ENCODE measurements around the gene TTC23L.
A peak's percentile ranks its signal among the peaks of the same experiment; 100 is the strongest.

Gene TTC23L

DNA sequence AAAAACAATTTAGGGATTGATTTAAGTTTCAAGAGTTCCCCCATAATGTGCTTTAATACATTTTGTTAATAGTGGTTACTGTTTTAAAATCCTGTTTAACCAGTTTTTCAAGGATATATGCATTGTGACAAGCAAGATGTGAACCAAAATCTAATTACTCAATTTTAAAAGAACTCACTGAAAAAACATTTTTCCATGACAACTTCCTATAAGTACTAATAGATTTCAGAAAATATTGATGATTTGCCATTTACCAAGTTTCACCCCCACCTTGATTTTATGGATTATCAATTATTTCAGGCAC is 85.5 kb downstream of the TTC23L start:
- DNase-seq: no peak

DNA sequence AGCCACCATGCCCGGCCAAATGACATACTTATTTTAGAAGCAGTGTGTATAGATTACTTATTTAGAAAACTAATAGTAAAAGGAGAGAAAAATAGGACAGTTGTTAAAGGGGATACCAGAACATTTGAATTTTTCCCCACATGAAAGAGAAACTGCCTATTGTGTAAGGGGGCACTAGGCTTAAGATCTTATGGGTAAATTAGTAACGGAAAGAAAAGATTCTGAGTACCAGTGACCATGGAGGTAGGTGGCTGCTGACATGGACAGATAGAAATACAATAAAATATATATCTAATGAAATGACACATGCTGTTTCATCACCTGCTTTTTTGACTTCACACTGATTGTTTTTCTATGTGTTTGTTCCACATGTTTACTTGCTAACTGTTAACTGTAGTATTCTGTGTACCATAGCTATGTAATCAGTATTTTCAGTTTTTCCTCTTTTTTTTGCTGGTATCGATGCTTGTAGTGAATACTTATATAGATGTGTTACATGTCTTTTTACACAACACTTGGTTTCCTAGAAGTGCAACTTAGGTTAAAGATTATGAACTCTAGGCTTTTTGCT is 87.4 kb downstream of the TTC23L start:
- DNase-seq: no peak

DNA sequence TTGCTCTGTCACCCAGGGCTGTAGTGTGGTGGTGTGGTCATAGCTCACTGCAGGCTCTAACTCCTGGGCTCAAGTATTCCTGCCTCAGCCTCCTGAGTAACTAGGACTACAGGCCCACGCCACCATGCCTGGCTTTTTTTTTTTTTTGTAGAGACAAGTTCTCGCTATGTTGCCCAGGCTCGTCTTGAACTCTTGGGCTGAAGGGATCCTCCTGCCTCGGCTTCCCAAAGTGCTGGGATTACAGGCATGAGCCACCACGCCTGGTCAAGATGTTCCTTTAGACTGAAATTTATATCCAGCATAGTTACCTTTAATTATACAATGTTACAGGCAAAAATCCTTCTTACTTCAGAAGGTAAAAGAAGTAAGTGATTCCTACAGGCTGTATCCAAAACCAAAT is 88.8 kb downstream of the TTC23L start:
- DNase-seq: no peak

DNA sequence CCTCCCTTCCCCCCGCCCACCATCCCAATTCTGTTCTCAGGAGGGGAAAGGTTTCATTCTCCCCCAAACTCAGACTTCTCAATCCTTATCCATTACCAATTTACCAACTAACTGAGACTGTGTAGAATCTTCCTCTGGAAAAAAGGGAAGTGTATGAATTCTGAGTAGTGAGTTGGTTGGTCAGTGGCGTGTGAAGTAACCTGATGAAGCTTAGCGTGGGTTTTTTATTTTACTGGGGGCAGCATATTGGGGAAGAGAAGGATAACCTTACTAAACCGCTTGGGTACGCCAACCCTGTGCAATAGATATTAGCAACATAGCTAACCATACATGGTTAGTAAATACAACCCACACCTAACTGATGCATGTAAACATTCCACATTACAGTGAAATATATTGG is 89.3 kb downstream of the TTC23L start:
- DNase-seq: no peak

DNA sequence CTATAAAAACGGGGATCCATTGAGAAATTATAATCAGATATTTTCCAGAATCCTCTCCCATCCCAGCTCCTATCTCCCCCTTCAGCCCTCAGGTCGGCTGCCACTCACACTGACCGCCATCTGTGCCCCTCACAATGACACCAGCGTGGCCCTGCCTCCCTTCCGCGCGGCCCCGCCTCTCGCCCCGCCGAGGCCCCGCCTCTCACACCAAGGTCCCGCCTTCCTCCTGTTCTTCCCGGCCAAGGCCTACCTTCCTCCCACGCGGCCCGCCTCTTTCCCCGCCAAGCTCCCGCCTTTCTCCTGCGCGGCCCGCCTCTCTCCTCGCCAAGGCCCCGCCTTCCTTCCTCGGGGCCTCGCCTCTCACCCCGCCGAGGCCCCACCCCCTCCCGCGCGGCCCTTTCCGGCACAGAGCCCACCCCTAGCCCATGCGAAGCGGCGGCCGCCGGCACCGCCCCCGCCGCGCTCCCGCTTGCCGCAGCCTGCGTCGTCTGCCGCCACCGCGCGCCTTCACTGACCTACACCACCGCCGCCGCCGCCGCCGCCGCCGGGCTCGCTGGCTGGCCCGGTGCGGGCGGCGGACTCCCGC is 90.3 kb downstream of the TTC23L start, which contains the start of gene DNAJC21:
Gene DNAJC21 (plus strand): TSS at position 426 of the 586 bp plus-strand sequence. CDS start 261 bp downstream, outside the sequence.
- DNase-seq: peak; percentile 99

DNA sequence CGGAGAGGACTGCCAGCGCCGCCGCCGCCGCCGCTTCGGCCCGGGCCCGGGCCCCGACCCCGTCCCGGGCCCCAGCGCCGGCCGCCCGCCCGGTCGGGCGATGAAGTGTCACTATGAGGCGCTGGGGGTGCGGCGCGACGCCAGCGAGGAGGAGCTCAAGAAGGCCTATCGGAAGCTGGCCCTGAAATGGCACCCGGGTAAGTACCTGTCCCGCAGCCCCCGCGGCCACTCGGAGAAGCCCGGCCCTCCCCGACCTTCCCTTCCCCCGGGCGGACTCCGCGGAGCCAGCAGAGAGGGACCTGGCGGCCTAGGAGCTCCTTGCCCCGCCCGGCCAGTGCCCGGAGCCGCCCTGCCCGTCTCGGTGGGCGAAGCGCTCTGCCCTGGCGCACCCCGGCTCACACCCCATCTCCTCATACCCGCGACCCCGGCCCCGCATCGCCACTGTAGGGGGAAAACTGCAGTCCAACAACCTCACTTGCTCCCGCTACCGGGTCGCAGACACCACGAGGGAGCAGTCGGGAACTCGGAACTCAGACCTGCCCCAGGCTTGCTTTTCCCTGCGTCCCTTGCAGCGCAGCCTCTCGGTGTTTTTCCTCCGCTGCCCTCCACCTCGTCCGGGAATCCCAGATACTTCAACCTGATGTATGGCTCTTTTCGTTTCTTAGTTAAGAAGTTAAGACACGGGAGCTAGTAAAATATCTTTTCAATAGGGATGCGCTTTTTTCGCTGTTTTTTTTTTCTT is 90.9 kb downstream of the TTC23L start:
- peak; percentile 90 for DNase-seq

DNA sequence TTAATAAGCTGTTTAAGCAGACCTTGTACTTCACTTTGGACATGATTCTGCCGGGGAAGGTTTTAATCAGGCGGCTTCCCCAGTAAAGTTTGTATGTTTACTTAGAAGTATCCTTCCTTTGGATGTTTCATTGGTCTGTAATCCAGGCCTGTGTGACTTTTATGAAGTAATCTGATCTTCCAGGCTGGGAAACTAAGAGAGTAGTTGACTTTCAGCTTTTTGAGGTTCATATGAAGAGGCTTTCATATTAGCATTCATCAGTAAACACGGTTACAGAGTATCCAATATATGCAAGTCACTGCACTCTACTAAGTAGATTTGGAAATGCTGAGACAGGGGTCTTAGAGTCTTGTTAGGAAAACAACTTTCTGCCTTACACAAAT is 91.5 kb downstream of the TTC23L start:
- DNase-seq: no peak

DNA sequence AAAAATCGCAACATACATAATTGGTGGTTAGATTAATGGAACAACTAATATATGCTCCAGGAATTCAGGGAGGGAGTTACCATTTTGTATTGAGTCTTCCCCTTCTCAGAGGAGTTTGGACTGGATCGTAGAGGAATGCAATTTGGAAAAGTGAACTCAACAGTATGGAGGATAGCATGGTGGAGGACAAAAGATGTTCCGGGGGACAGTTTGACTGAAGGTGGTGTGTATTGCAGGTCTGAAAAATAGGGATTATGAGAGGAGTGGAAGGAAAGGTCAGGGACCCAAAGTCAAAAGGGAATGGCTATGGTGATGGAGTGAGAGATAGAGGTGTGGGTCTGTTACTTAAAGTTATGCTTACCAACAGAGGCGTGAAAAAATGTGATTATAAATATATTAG is 91.9 kb downstream of the TTC23L start:
- no peak for DNase-seq

DNA sequence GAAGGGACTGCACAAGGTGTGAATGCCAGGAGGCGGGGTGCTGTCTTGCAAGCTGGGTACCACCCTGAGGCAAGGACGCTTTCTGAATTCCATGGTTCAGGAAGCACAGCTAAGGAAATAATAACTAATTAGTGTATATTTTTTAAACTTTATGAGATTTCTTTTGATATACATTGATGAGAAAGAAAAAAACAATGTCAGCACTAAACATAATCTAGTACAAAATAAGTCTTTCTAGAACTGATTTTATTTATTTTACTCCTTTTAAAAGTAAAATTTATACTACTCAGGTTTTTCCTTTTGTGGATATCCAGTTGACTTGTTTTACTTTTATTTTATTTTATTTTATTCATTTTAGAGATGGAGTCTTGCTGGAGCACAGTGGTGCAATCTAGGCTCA is 94.0 kb downstream of the TTC23L start:
- no peak for DNase-seq

DNA sequence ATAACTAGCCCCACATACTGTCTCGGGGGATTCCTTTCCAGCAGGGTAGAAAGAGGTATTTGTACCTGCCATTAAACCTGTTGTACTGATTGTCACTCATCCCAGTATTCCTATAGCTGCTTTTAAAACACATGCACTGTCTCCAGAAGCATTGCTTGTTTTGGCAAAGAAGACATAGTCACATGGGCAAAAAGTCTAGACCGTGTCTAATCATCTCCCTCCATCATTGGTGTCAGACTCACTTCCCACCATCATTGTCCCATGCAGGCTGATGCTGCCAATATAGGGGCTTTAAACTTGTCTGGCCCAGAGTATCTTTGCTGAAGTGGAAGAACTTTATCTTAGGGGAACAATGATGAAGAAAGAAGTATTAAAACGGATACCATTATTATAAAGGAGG is 103.0 kb downstream of the TTC23L start:
- DNase-seq: no peak

DNA sequence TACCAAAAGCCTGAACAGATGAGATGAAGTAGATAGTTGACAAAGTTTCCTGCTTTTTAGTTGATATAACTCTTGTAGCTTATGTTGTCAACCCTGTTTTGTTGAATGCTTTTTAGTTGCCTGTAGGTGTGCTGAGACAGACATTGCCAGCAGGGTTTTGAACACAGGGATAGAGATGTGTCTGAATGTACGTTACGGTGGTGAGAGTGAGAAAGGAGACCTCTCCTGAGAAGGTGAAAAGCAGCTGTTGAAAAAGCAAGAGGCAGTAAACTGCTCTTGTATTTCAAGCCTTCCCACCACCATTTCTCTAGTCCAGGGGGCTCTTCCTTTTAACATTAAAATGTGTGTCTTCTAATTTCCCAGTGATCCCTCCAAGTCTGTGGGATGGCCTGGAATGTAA is 105.1 kb downstream of the TTC23L start:
- no peak for DNase-seq

DNA sequence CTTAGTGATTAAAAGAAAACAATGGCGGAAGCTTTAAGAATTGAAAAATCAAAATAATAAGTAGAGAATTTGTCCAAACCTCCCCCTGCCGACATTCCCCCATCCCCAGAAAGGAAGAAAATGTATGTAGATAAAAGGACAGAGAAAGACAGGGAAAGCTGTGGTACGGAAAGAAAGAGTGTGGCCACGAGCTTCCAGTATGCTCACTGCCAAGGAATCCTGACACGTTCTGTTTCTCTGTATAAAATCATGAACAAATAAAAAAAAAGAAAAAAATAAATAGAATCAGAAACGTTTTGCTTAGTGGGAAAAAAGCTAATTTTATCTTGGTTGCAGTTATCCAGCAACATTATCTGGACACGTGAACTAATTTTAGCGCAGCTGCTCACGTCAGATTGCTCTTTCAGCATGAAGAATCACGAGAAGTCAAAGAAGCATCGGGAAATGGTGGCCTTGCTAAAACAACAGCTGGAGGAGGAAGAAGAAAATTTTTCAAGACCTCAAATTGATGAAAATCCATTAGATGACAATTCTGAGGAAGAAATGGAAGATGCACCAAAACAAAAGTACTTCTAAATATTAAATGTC is 105.6 kb downstream of the TTC23L start:
- DNase-seq: no peak

Measured in activated CD8-positive, alpha-beta memory T cell treated with anti-CD3 and anti-CD28 coated beads for 24 hours (primary cell).